ENCODE results near the gene AMIGO2.
"Not testable (repeated sequence)": the region's sequence is repeated elsewhere in the genome, so short reads cannot be mapped to it uniquely, and the experiment has no call there.

AMIGO2 gene

GRCh38 chr12:47073951-47074350 is 5.8 kb downstream of the AMIGO2 start:
- H2AFZ ChIP-seq (ENCODE audit: low read length, unreplicated experiment) = no peak overlapping the region
- no peaks in the 10 kb centered on the region for H3K36me3 ChIP-seq (ENCODE audit: insufficient read depth, low read length)
- no peak overlapping the region for H3K27ac ChIP-seq (ENCODE audit: low read depth, low read length)
- no peaks in the 10 kb centered on the region for H3K27me3 ChIP-seq (ENCODE audit: insufficient read depth, low read length)
- H3K4me1 ChIP-seq (ENCODE audit: control insufficient read depth, insufficient read depth, low read length, unreplicated experiment) = peaks cover 9% of the 10 kb centered on the region
- H3K4me3 ChIP-seq (ENCODE audit: low read depth, low read length) = no peak overlapping the region
- peaks cover 20% of the 10 kb centered on the region for H3K79me2 ChIP-seq (ENCODE audit: control insufficient read depth, insufficient read depth, low read length, unreplicated experiment)

DNA sequence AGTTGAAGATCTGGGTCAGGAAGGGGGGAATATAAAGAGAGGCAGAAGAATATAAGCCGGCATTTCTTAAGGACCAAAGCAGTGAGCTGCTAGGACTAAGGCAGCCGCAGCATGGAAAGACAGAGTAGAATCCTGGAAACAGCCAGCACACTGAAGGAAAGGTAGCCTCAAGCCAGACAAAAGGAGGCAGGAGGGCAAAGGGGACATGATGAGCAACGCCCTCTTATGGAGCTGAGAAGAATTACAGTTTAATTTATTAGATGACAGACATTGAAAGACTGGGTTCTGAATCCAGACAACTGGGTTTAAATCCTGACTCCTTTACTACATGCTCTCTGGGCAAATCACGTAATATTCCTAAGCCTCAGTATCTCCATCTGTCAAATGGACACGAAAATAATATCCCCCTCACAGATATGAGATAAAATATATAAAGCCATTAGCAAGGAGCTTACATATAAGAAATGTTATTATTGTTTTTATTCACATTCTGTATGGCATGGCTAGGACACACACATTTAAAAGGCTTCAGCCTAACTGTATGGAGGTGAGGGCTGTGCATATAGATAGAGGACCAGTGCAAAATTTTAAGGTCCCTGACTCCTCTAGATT is 8.4 kb downstream of the AMIGO2 start:
- Histone ChIP-seq H3K36me3 (ENCODE audit: insufficient read depth, low read length) (no peaks in the 10 kb centered on the region), H2AFZ (ENCODE audit: low read length, unreplicated experiment) (no peak overlapping the region), H3K4me3 (ENCODE audit: low read depth, low read length) (no peak overlapping the region), H3K27ac (ENCODE audit: low read depth, low read length) (no peak overlapping the region), H3K4me1 (ENCODE audit: control insufficient read depth, insufficient read depth, low read length, unreplicated experiment) (no peaks in the 10 kb centered on the region), H3K27me3 (ENCODE audit: insufficient read depth, low read length) (no peaks in the 10 kb centered on the region), H3K79me2 (ENCODE audit: control insufficient read depth, insufficient read depth, low read length, unreplicated experiment) (no peaks in the 10 kb centered on the region)

GRCh38 chr12:47070310-47070709 is 9.4 kb downstream of the AMIGO2 start:
- H3K36me3 ChIP-seq (ENCODE audit: insufficient read depth, low read length) = no peaks in the 10 kb centered on the region
- H3K4me1 ChIP-seq (ENCODE audit: control insufficient read depth, insufficient read depth, low read length, unreplicated experiment) = no peaks in the 10 kb centered on the region

DNA sequence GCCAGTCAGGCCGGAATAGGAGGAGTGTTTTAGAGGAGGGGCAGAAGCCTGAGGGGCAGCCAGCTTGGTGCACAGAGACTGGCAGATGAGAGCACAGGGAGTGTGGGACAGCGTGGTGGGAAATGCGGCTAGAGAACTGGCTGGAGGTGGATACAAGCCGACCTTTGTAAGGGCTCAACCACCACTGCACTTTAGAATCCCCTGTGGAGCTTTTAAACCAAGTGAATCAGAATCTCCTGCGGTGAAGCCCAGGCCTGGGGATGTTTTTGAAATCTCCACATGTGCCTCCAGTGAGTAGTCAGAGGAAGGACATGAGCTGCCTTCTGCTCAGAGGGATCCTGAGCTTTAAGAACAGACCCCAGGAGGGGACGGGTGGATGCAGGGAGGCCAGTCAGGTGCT is 11.2 kb downstream of the AMIGO2 start:
- Histone ChIP-seq H3K27me3 (ENCODE audit: insufficient read depth, low read length) (no peaks in the 10 kb centered on the region), H3K36me3 (ENCODE audit: insufficient read depth, low read length) (no peaks in the 10 kb centered on the region), H3K79me2 (ENCODE audit: control insufficient read depth, insufficient read depth, low read length, unreplicated experiment) (no peaks in the 10 kb centered on the region), H3K27ac (ENCODE audit: low read depth, low read length) (no peak overlapping the region), H3K4me3 (ENCODE audit: low read depth, low read length) (no peak overlapping the region), H3K4me1 (ENCODE audit: control insufficient read depth, insufficient read depth, low read length, unreplicated experiment) (no peaks in the 10 kb centered on the region), H2AFZ (ENCODE audit: low read length, unreplicated experiment) (no peak overlapping the region)

More at GRCh38 chr12:47070310-47070709, 9.4 kb downstream of the AMIGO2 start:
- H3K27ac ChIP-seq (ENCODE audit: low read depth, low read length) = no peak overlapping the region
- H2AFZ ChIP-seq (ENCODE audit: low read length, unreplicated experiment) = no peak overlapping the region
- no peaks in the 10 kb centered on the region for H3K79me2 ChIP-seq (ENCODE audit: control insufficient read depth, insufficient read depth, low read length, unreplicated experiment)
- no peak overlapping the region for H3K4me3 ChIP-seq (ENCODE audit: low read depth, low read length)
- no peaks in the 10 kb centered on the region for H3K27me3 ChIP-seq (ENCODE audit: insufficient read depth, low read length)

DNA sequence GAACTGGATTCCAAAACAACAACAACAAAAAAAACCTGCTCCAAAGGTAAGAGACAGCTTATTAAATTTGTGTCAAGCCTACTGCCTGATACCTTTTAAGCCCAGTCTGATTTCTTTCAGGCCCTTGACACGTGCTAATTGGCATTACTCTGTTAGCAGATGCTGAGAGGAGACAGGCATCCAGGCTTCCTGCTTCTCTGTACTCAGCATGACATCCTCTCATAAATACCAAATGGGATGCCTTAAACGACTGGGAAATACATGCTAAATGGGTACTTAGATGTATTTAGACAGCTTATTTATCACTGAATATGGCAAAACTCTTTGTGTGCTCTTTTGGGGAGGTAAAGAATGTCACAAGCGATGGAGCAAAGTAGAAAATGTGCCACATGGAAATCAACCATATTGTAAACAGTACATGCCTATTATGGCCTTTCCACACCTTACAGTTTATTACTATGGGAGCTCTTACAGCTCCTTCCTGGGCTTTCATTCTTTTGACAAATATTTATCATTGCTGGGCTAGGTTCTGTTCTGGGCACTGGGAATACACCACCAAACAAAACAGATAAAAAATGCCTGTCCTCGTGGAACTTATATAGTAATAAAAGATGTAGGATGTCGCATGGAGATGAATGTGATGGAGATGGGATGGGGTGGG is 11.9 kb downstream of the AMIGO2 start:
- Histone ChIP-seq H3K27ac (ENCODE audit: low read depth, low read length) (no peak overlapping the region), H3K27me3 (ENCODE audit: insufficient read depth, low read length) (no peaks in the 10 kb centered on the region), H3K36me3 (ENCODE audit: insufficient read depth, low read length) (no peaks in the 10 kb centered on the region), H3K4me1 (ENCODE audit: control insufficient read depth, insufficient read depth, low read length, unreplicated experiment) (no peaks in the 10 kb centered on the region), H3K79me2 (ENCODE audit: control insufficient read depth, insufficient read depth, low read length, unreplicated experiment) (no peaks in the 10 kb centered on the region), H2AFZ (ENCODE audit: low read length, unreplicated experiment) (no peak overlapping the region), H3K4me3 (ENCODE audit: low read depth, low read length) (no peak overlapping the region)

DNA sequence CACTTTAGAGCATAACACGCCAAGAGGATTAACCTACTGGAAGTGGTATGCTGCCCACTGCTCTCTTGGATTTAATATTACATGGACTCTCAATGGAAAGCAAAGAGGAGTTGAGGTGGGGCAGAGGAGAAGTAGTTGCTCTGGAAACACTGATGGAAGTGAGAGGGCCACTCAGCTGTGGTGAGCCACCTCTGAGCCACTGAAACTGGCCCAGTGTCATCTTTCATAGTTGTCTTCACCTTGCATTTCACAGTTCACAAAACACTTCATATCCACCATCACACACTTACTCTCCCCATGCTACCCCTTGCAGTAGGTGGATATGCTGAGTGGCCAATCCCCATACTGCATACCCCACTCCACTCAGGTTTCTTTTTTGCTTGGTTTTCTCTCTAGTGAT is 12.6 kb downstream of the AMIGO2 start:
- Histone ChIP-seq H3K4me3 (ENCODE audit: low read depth, low read length) (no peak overlapping the region), H2AFZ (ENCODE audit: low read length, unreplicated experiment) (no peak overlapping the region), H3K79me2 (ENCODE audit: control insufficient read depth, insufficient read depth, low read length, unreplicated experiment) (no peaks in the 10 kb centered on the region), H3K4me1 (ENCODE audit: control insufficient read depth, insufficient read depth, low read length, unreplicated experiment) (no peaks in the 10 kb centered on the region), H3K27ac (ENCODE audit: low read depth, low read length) (no peak overlapping the region), H3K36me3 (ENCODE audit: insufficient read depth, low read length) (no peaks in the 10 kb centered on the region), H3K27me3 (ENCODE audit: insufficient read depth, low read length) (no peaks in the 10 kb centered on the region)

GRCh38 chr12:47066278-47067025 is 13.3 kb downstream of the AMIGO2 start:
- no peaks in the 10 kb centered on the region for H3K27me3 ChIP-seq (ENCODE audit: insufficient read depth, low read length)
- H3K27ac ChIP-seq (ENCODE audit: low read depth, low read length) = no peak overlapping the region
- H3K36me3 ChIP-seq (ENCODE audit: insufficient read depth, low read length) = no peaks in the 10 kb centered on the region
- no peaks in the 10 kb centered on the region for H3K4me1 ChIP-seq (ENCODE audit: control insufficient read depth, insufficient read depth, low read length, unreplicated experiment)
- H3K79me2 ChIP-seq (ENCODE audit: control insufficient read depth, insufficient read depth, low read length, unreplicated experiment) = no peaks in the 10 kb centered on the region
- no peak overlapping the region for H2AFZ ChIP-seq (ENCODE audit: low read length, unreplicated experiment)
- no peak overlapping the region for H3K4me3 ChIP-seq (ENCODE audit: low read depth, low read length)

GRCh38 chr12:47065546-47065945 is 14.2 kb downstream of the AMIGO2 start:
- H3K4me3 ChIP-seq (ENCODE audit: low read depth, low read length) = no peak overlapping the region
- no peaks in the 10 kb centered on the region for H3K36me3 ChIP-seq (ENCODE audit: insufficient read depth, low read length)
- no peaks in the 10 kb centered on the region for H3K4me1 ChIP-seq (ENCODE audit: control insufficient read depth, insufficient read depth, low read length, unreplicated experiment)
- H3K27ac ChIP-seq (ENCODE audit: low read depth, low read length) = no peak overlapping the region
- no peak overlapping the region for H2AFZ ChIP-seq (ENCODE audit: low read length, unreplicated experiment)
- no peaks in the 10 kb centered on the region for H3K27me3 ChIP-seq (ENCODE audit: insufficient read depth, low read length)
- H3K79me2 ChIP-seq (ENCODE audit: control insufficient read depth, insufficient read depth, low read length, unreplicated experiment) = no peaks in the 10 kb centered on the region

DNA sequence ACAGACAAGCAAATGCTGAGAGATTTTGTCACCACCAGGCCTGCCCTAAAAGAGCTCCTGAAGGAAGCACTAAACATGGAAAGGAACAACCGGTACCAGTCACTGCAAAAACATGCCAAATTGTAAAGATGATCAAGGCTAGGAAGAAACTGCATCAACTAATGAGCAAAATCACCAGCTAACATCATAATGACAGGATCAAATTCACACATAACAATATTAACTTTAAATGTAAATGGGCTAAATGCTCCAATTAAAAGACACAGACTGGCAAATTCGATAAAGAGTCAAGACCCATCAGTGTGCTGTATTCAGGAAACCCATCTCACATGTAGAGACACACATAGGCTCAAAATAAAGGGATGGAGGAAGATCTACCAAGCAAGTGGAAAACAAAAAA is 21.1 kb downstream of the AMIGO2 start:
- H3K27me3 ChIP-seq (ENCODE audit: insufficient read depth, low read length) = peaks cover 28% of the 10 kb centered on the region
- not testable (repeated sequence) for H3K4me3 ChIP-seq (ENCODE audit: low read depth, low read length); H3K27ac ChIP-seq (ENCODE audit: low read depth, low read length); H3K36me3 ChIP-seq (ENCODE audit: insufficient read depth, low read length); H3K4me1 ChIP-seq (ENCODE audit: control insufficient read depth, insufficient read depth, low read length, unreplicated experiment); H2AFZ ChIP-seq (ENCODE audit: low read length, unreplicated experiment); H3K79me2 ChIP-seq (ENCODE audit: control insufficient read depth, insufficient read depth, low read length, unreplicated experiment)

- H2AFZ ChIP-seq (ENCODE audit: low read length, unreplicated experiment); H3K27ac ChIP-seq (ENCODE audit: low read depth, low read length); H3K4me1 ChIP-seq (ENCODE audit: control insufficient read depth, insufficient read depth, low read length, unreplicated experiment); H3K4me3 ChIP-seq (ENCODE audit: low read depth, low read length); H3K36me3 ChIP-seq (ENCODE audit: insufficient read depth, low read length); H3K79me2 ChIP-seq (ENCODE audit: control insufficient read depth, insufficient read depth, low read length, unreplicated experiment): not testable (repeated sequence)
- H3K27me3 ChIP-seq (ENCODE audit: insufficient read depth, low read length) = peaks cover 42% of the 10 kb centered on the region
Measured at GRCh38 chr12:47056944-47057343, 22.8 kb downstream of the AMIGO2 start.

- not testable (repeated sequence) for H3K4me3 ChIP-seq (ENCODE audit: low read depth, low read length); H3K36me3 ChIP-seq (ENCODE audit: insufficient read depth, low read length); H3K27ac ChIP-seq (ENCODE audit: low read depth, low read length); H3K79me2 ChIP-seq (ENCODE audit: control insufficient read depth, insufficient read depth, low read length, unreplicated experiment); H2AFZ ChIP-seq (ENCODE audit: low read length, unreplicated experiment); H3K4me1 ChIP-seq (ENCODE audit: control insufficient read depth, insufficient read depth, low read length, unreplicated experiment)
- H3K27me3 ChIP-seq (ENCODE audit: insufficient read depth, low read length) = peaks cover 42% of the 10 kb centered on the region
Measured at GRCh38 chr12:47055856-47056255, 23.9 kb downstream of the AMIGO2 start.
